ENCODE results near the gene KDELR1.

The KDELR1 gene

DNA sequence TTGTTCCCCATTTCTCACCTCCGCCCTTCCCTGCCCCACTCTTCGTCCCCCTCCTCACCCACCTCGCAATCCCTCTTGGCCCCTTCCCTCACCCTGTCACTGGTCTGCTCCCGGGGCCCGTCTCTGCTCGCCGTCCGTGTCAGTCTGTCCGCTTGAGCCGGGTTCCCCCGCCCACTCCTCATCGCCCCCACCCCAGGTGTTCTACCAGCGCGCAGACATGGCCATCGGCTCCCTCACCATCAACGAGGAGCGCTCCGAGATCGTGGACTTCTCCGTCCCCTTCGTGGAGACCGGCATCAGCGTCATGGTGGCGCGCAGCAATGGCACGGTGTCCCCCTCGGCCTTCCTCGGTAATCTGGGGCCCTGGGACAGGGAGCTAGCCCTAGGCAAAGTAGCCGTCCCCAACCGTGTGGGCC, 24.5 kb upstream of the KDELR1 start (continued):
- TF ChIP-seq, protein P1, sequence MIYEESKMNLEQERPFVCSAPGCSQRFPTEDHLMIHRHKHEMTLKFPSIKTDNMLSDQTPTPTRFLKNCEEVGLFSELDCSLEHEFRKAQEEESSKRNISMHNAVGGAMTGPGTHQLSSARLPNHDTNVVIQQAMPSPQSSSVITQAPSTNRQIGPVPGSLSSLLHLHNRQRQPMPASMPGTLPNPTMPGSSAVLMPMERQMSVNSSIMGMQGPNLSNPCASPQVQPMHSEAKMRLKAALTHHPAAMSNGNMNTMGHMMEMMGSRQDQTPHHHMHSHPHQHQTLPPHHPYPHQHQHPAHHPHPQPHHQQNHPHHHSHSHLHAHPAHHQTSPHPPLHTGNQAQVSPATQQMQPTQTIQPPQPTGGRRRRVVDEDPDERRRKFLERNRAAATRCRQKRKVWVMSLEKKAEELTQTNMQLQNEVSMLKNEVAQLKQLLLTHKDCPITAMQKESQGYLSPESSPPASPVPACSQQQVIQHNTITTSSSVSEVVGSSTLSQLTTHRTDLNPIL (CRISPR knock-in tag; IDR thresholded peaks at IDR 0.05; ENCODE audit: low read depth): no peak

- ATAC-seq: peak; percentile 68
- no peak for TF ChIP-seq ARNTL (CRISPR knock-in tag; IDR thresholded peaks at IDR 0.05; ENCODE audit: borderline replicate concordance, low read depth)
- no peak for TF ChIP-seq ZC3H10 (CRISPR knock-in tag; IDR thresholded peaks at IDR 0.05)
- TF ChIP-seq, protein P2, sequence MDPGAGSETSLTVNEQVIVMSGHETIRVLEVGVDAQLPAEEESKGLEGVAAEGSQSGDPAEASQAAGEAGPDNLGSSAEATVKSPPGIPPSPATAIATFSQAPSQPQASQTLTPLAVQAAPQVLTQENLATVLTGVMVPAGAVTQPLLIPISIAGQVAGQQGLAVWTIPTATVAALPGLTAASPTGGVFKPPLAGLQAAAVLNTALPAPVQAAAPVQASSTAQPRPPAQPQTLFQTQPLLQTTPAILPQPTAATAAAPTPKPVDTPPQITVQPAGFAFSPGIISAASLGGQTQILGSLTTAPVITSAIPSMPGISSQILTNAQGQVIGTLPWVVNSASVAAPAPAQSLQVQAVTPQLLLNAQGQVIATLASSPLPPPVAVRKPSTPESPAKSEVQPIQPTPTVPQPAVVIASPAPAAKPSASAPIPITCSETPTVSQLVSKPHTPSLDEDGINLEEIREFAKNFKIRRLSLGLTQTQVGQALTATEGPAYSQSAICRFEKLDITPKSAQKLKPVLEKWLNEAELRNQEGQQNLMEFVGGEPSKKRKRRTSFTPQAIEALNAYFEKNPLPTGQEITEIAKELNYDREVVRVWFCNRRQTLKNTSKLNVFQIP (CRISPR knock-in tag; IDR thresholded peaks at IDR 0.05; ENCODE audit: borderline replicate concordance, low read depth): no peak
- no peak for TF ChIP-seq OSR1 (CRISPR knock-in tag; IDR thresholded peaks at IDR 0.05)
- TF ChIP-seq GLIS3 (CRISPR knock-in tag; IDR thresholded peaks at IDR 0.05): no peak
- TF ChIP-seq TSHZ2 (CRISPR knock-in tag; IDR thresholded peaks at IDR 0.05): no peak
- TF ChIP-seq ZNF70 (CRISPR knock-in tag; IDR thresholded peaks at IDR 0.05): no peak
- no peak for TF ChIP-seq TCF4 (CRISPR knock-in tag; IDR thresholded peaks at IDR 0.05; ENCODE audit: borderline replicate concordance)
- no peak for TF ChIP-seq CSRNP3 (CRISPR knock-in tag; IDR thresholded peaks at IDR 0.05)
- TF ChIP-seq BACH2 (CRISPR knock-in tag; IDR thresholded peaks at IDR 0.05; ENCODE audit: borderline replicate concordance): no peak
- TF ChIP-seq RARB (CRISPR knock-in tag; IDR thresholded peaks at IDR 0.05): no peak
- TF ChIP-seq ZFP3 (CRISPR knock-in tag; IDR thresholded peaks at IDR 0.05): no peak
- TF ChIP-seq TOX (CRISPR knock-in tag; IDR thresholded peaks at IDR 0.05; ENCODE audit: borderline replicate concordance): no peak
- no peak for TF ChIP-seq ZNF565 (CRISPR knock-in tag; conservative IDR thresholded peaks at IDR 0.05; ENCODE audit: low read depth)
- TF ChIP-seq, protein P1 (CRISPR knock-in tag; IDR thresholded peaks at IDR 0.05; ENCODE audit: low read depth): no peak
- TF ChIP-seq SNAI2 (CRISPR knock-in tag; IDR thresholded peaks at IDR 0.05): no peak
- TF ChIP-seq, protein P3, sequence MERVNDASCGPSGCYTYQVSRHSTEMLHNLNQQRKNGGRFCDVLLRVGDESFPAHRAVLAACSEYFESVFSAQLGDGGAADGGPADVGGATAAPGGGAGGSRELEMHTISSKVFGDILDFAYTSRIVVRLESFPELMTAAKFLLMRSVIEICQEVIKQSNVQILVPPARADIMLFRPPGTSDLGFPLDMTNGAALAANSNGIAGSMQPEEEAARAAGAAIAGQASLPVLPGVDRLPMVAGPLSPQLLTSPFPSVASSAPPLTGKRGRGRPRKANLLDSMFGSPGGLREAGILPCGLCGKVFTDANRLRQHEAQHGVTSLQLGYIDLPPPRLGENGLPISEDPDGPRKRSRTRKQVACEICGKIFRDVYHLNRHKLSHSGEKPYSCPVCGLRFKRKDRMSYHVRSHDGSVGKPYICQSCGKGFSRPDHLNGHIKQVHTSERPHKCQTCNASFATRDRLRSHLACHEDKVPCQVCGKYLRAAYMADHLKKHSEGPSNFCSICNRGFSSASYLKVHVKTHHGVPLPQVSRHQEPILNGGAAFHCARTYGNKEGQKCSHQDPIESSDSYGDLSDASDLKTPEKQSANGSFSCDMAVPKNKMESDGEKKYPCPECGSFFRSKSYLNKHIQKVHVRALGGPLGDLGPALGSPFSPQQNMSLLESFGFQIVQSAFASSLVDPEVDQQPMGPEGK (CRISPR knock-in tag; IDR thresholded peaks at IDR 0.05; ENCODE audit: borderline replicate concordance): no peak
These were observed 24.0 kb upstream of the KDELR1 start for GRCh38 chr19:48415395-48415794.

DNA sequence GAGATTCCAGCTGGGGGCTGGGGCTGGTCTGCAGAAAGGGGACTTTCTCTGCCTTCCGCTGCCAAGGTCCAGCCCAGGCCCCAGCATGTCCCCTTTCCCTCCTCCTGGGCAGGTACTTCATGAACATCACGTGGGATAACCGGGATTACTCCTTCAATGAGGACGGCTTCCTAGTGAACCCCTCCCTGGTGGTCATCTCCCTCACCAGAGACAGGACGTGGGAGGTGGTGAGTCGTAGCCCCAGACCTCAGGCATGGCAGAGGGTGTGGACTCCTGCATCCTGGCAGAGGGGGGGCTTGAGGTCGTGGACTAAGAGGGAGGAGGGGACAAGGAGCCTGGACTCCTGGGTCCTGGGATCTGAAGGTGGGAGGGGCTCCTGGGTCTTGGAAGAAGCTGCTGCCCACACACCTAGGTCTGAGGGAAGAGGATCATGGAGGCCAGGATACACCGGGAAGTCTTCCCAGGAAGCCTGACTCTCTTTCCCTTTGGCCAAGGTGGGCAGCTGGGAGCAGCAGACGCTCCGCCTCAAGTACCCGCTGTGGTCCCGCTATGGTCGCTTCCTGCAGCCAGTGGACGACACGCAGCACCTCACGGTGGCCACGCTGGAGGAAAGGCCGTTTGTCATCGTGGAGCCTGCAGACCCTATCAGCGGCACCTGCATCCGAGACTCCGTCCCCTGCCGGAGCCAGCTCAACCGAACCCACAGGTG, 22.7 kb upstream of the KDELR1 start:
- peak; percentile 25 for ATAC-seq
- TF ChIP-seq ZC3H10 (CRISPR knock-in tag; IDR thresholded peaks at IDR 0.05) (no peak), CSRNP3 (CRISPR knock-in tag; IDR thresholded peaks at IDR 0.05) (no peak), TOX (CRISPR knock-in tag; IDR thresholded peaks at IDR 0.05; ENCODE audit: borderline replicate concordance) (no peak), ARNTL (CRISPR knock-in tag; IDR thresholded peaks at IDR 0.05; ENCODE audit: borderline replicate concordance, low read depth) (no peak), ZNF565 (CRISPR knock-in tag; conservative IDR thresholded peaks at IDR 0.05; ENCODE audit: low read depth) (no peak), ZFP30 (CRISPR knock-in tag; IDR thresholded peaks at IDR 0.05) (no peak), SNAI2 (CRISPR knock-in tag; IDR thresholded peaks at IDR 0.05) (no peak)
- TF ChIP-seq, protein P1 (CRISPR knock-in tag; IDR thresholded peaks at IDR 0.05; ENCODE audit: low read depth): no peak
